ENCODE measurements around the gene PCCA.
"Not testable (repeated sequence)": the region's sequence is repeated elsewhere in the genome, so short reads cannot be mapped to it uniquely, and the experiment has no call there.

PCCA gene

GRCh38 chr13:100223966-100224530 lies 135.2 kb downstream of the PCCA start:
- not testable (repeated sequence) for ATAC-seq, H3K27ac Mint-ChIP-seq, H3K4me3 Mint-ChIP-seq, H3K4me1 Mint-ChIP-seq, H3K9me3 Mint-ChIP-seq, DNase-seq, H3K27me3 Mint-ChIP-seq

GRCh38 chr13:100229603-100230002 lies 140.7 kb downstream of the PCCA start:
- Mint-ChIP-seq H3K4me3 (no peak overlapping the region), H3K27me3 (no peaks in the 10 kb centered on the region), H3K27ac (no peak overlapping the region), H3K4me1 (no peaks in the 10 kb centered on the region), H3K9me3 (no peaks in the 10 kb centered on the region)
- no peak for DNase-seq
- no peak for ATAC-seq

- ATAC-seq (no peak), DNase-seq (no peak)
- Mint-ChIP-seq H3K27ac (no peak overlapping the region), H3K4me1 (no peaks in the 10 kb centered on the region), H3K9me3 (no peaks in the 10 kb centered on the region), H3K27me3 (no peaks in the 10 kb centered on the region), H3K4me3 (no peak overlapping the region)
These were observed 141.9 kb downstream of the PCCA start for GRCh38 chr13:100230769-100231149.

- ATAC-seq (no peak), DNase-seq (no peak)
- H3K4me1 Mint-ChIP-seq: no peaks in the 10 kb centered on the region
- no peaks in the 10 kb centered on the region for H3K27me3 Mint-ChIP-seq
- no peak overlapping the region for H3K27ac Mint-ChIP-seq
- H3K4me3 Mint-ChIP-seq: no peak overlapping the region
- no peaks in the 10 kb centered on the region for H3K9me3 Mint-ChIP-seq
These were observed 142.3 kb downstream of the PCCA start for GRCh38 chr13:100231176-100231575.

- ATAC-seq: no peak
- Mint-ChIP-seq H3K9me3 (no peaks in the 10 kb centered on the region), H3K27me3 (no peaks in the 10 kb centered on the region), H3K4me3 (no peak overlapping the region), H3K4me1 (no peaks in the 10 kb centered on the region), H3K27ac (no peak overlapping the region)
- DNase-seq: no peak
These were observed 145.1 kb downstream of the PCCA start for GRCh38 chr13:100234006-100234405.

GRCh38 chr13:100234524-100235136 lies 145.7 kb downstream of the PCCA start:
- no peaks in the 10 kb centered on the region for H3K4me1 Mint-ChIP-seq
- H3K27me3 Mint-ChIP-seq: no peaks in the 10 kb centered on the region
- H3K27ac Mint-ChIP-seq: no peak overlapping the region
- no peaks in the 10 kb centered on the region for H3K9me3 Mint-ChIP-seq
- DNase-seq: no peak
- no peak overlapping the region for H3K4me3 Mint-ChIP-seq
- ATAC-seq: no peak

- no peak overlapping the region for H3K4me3 Mint-ChIP-seq
- no peaks in the 10 kb centered on the region for H3K9me3 Mint-ChIP-seq
- H3K4me1 Mint-ChIP-seq: no peaks in the 10 kb centered on the region
- no peak overlapping the region for H3K27ac Mint-ChIP-seq
- peak in 1 of 2 donors; percentile 21 for DNase-seq
- no peaks in the 10 kb centered on the region for H3K27me3 Mint-ChIP-seq
- ATAC-seq: no peak
These were observed 146.5 kb downstream of the PCCA start for GRCh38 chr13:100235311-100235901.

- ATAC-seq (no peak), DNase-seq (no peak)
- no peaks in the 10 kb centered on the region for H3K9me3 Mint-ChIP-seq
- peak overlapping the region in 1 of 2 donors; percentile 62 for H3K27ac Mint-ChIP-seq
- no peak overlapping the region for H3K4me3 Mint-ChIP-seq
- H3K27me3 Mint-ChIP-seq: no peaks in the 10 kb centered on the region
- H3K4me1 Mint-ChIP-seq: no peaks in the 10 kb centered on the region
These were observed 151.4 kb downstream of the PCCA start for GRCh38 chr13:100240109-100240779.

- no peak for ATAC-seq
- peaks cover 7 to 10% of the 10 kb centered on the region in 2 donors for H3K9me3 Mint-ChIP-seq
- H3K27me3 Mint-ChIP-seq: no peaks in the 10 kb centered on the region
- DNase-seq: no peak
- H3K27ac Mint-ChIP-seq: no peak overlapping the region
- H3K4me1 Mint-ChIP-seq: no peaks in the 10 kb centered on the region
- no peak overlapping the region for H3K4me3 Mint-ChIP-seq
These were observed 155.5 kb downstream of the PCCA start for GRCh38 chr13:100244431-100244830.

- Mint-ChIP-seq H3K27ac (no peak overlapping the region), H3K27me3 (no peaks in the 10 kb centered on the region), H3K4me1 (no peaks in the 10 kb centered on the region), H3K4me3 (no peak overlapping the region), H3K9me3 (peaks cover 7 to 10% of the 10 kb centered on the region in 2 donors)
- ATAC-seq (no peak), DNase-seq (no peak)
These were observed 156.2 kb downstream of the PCCA start for GRCh38 chr13:100245104-100245503.

GRCh38 chr13:100247937-100248336 lies 159.0 kb downstream of the PCCA start:
- no peak overlapping the region for H3K4me3 Mint-ChIP-seq
- H3K27ac Mint-ChIP-seq: no peak overlapping the region
- peaks cover 7 to 10% of the 10 kb centered on the region in 2 donors for H3K9me3 Mint-ChIP-seq
- DNase-seq: no peak
- H3K27me3 Mint-ChIP-seq: no peaks in the 10 kb centered on the region
- no peaks in the 10 kb centered on the region for H3K4me1 Mint-ChIP-seq
- ATAC-seq: no peak

GRCh38 chr13:100254002-100254401 lies 165.1 kb downstream of the PCCA start:
- no peaks in the 10 kb centered on the region for H3K27me3 Mint-ChIP-seq
- H3K9me3 Mint-ChIP-seq: peaks cover 10% of the 10 kb centered on the region in 2 donors
- H3K4me3 Mint-ChIP-seq: no peak overlapping the region
- ATAC-seq (no peak), DNase-seq (no peak)
- no peak overlapping the region for H3K27ac Mint-ChIP-seq
- no peaks in the 10 kb centered on the region for H3K4me1 Mint-ChIP-seq

- no peak overlapping the region for H3K4me3 Mint-ChIP-seq
These were observed 173.5 kb downstream of the PCCA start for GRCh38 chr13:100262404-100262803.

GRCh38 chr13:100266026-100266425 lies 177.1 kb downstream of the PCCA start:
- Mint-ChIP-seq H3K27ac (no peak overlapping the region), H3K9me3 (no peaks in the 10 kb centered on the region), H3K4me3 (no peak overlapping the region), H3K4me1 (no peaks in the 10 kb centered on the region), H3K27me3 (no peaks in the 10 kb centered on the region)
- no peak for ATAC-seq
- no peak for DNase-seq

More at GRCh38 chr13:100262404-100262803, 173.5 kb downstream of the PCCA start:
- Mint-ChIP-seq H3K27me3 (no peaks in the 10 kb centered on the region), H3K27ac (no peak overlapping the region), H3K4me1 (no peaks in the 10 kb centered on the region), H3K9me3 (no peaks in the 10 kb centered on the region)
- ATAC-seq (no peak), DNase-seq (no peak)

GRCh38 chr13:100269837-100270236 lies 180.9 kb downstream of the PCCA start:
- Mint-ChIP-seq H3K9me3 (no peaks in the 10 kb centered on the region), H3K4me1 (no peaks in the 10 kb centered on the region), H3K27me3 (no peaks in the 10 kb centered on the region), H3K4me3 (no peak overlapping the region), H3K27ac (peak overlapping the region in 1 of 2 donors; percentile 11)
- ATAC-seq (no peak), DNase-seq (no peak)

GRCh38 chr13:100273138-100273537 lies 184.2 kb downstream of the PCCA start:
- no peak for ATAC-seq
- no peak overlapping the region for H3K4me3 Mint-ChIP-seq
- H3K4me1 Mint-ChIP-seq: no peaks in the 10 kb centered on the region
- H3K27me3 Mint-ChIP-seq: no peaks in the 10 kb centered on the region
- H3K9me3 Mint-ChIP-seq: no peaks in the 10 kb centered on the region
- DNase-seq: no peak
- H3K27ac Mint-ChIP-seq: no peak overlapping the region
